HG03045 (cell line): ENCODE measurements around the gene TM9SF3.
"Not testable (repeated sequence)": the region's sequence is repeated elsewhere in the genome, so short reads cannot be mapped to it uniquely, and the experiment has no call there.

ENCODE experiments used
- ATAC-seq: cut with Tn5 transposase; IDR thresholded peaks from one replicate; pipeline ENCODE4 v1.9.1; 2021; ENCODE audit warnings: mild to moderate bottlenecking, moderate library complexity; ENCODE audit not compliant: unreplicated experiment

The TM9SF3 gene

GRCh38 chr10:96600337-96600736 lies 13.5 kb upstream of the TM9SF3 start:
- ATAC-seq, result no peak

GRCh38 chr10:96598846-96599245 lies 12.0 kb upstream of the TM9SF3 start:
- no peak for ATAC-seq

- ATAC-seq, result no peak
Measured at GRCh38 chr10:96596422-96597407, 9.9 kb upstream of the TM9SF3 start.

GRCh38 chr10:96595741-96596140 lies 8.9 kb upstream of the TM9SF3 start:
- no peak for ATAC-seq

- ATAC-seq, result no peak
Measured at GRCh38 chr10:96591946-96592345, 5.1 kb upstream of the TM9SF3 start.

- ATAC-seq, result no peak
Measured at GRCh38 chr10:96588616-96589419, 2.0 kb upstream of the TM9SF3 start.

- no peak for ATAC-seq
Measured at GRCh38 chr10:96588060-96588554, 1.3 kb upstream of the TM9SF3 start.

- no peak for ATAC-seq
Measured at GRCh38 chr10:96587264-96588059, 650 bp upstream of the TM9SF3 start.

GRCh38 chr10:96585736-96586418 lies 935 bp downstream of the TM9SF3 start:
- ATAC-seq, result no peak

- no peak for ATAC-seq
Measured at GRCh38 chr10:96584474-96584873, 2.3 kb downstream of the TM9SF3 start.

- ATAC-seq, result no peak
Measured at GRCh38 chr10:96584035-96584434, 2.8 kb downstream of the TM9SF3 start.

GRCh38 chr10:96579133-96579532 lies 7.7 kb downstream of the TM9SF3 start:
- ATAC-seq, result no peak

GRCh38 chr10:96578633-96579032 lies 8.2 kb downstream of the TM9SF3 start:
- no peak for ATAC-seq

- no peak for ATAC-seq
Measured at GRCh38 chr10:96578022-96578421, 8.8 kb downstream of the TM9SF3 start.

GRCh38 chr10:96577069-96577468 lies 9.7 kb downstream of the TM9SF3 start:
- no peak for ATAC-seq

- ATAC-seq, result no peak
Measured at GRCh38 chr10:96576277-96576980, 10.4 kb downstream of the TM9SF3 start.

- not testable (repeated sequence) for ATAC-seq
Measured at GRCh38 chr10:96574564-96574963, 12.2 kb downstream of the TM9SF3 start.

- no peak for ATAC-seq
Measured at GRCh38 chr10:96573036-96573435, 13.8 kb downstream of the TM9SF3 start.
